ENCODE results near the gene CSRNP3.

- TF ChIP-seq, protein P1, sequence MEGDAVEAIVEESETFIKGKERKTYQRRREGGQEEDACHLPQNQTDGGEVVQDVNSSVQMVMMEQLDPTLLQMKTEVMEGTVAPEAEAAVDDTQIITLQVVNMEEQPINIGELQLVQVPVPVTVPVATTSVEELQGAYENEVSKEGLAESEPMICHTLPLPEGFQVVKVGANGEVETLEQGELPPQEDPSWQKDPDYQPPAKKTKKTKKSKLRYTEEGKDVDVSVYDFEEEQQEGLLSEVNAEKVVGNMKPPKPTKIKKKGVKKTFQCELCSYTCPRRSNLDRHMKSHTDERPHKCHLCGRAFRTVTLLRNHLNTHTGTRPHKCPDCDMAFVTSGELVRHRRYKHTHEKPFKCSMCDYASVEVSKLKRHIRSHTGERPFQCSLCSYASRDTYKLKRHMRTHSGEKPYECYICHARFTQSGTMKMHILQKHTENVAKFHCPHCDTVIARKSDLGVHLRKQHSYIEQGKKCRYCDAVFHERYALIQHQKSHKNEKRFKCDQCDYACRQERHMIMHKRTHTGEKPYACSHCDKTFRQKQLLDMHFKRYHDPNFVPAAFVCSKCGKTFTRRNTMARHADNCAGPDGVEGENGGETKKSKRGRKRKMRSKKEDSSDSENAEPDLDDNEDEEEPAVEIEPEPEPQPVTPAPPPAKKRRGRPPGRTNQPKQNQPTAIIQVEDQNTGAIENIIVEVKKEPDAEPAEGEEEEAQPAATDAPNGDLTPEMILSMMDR (IDR thresholded peaks at IDR 0.05): no peak
- TF ChIP-seq POLR2A (IDR thresholded peaks at IDR 0.05) (no peak), POLR2AphosphoS5 (IDR thresholded peaks at IDR 0.05) (no peak), EP300 (IDR thresholded peaks at IDR 0.05) (no peak)
Measured at GRCh38 chr2:165662720-165663119, 193.2 kb downstream of the CSRNP3 start.

Data from stomach (tissue), 4 donors.